Measurements from ENCODE around the gene RNASEH1. TPM values are rescaled to one million over a fixed set of nuclear protein-coding genes. Genes with fewer than 3 reads are reported as not detected.

RNASEH1 gene
- total and polyA plus RNA-seq, 2 experiments from 2014 or later = 33.2 to 40.7 TPM

DNA sequence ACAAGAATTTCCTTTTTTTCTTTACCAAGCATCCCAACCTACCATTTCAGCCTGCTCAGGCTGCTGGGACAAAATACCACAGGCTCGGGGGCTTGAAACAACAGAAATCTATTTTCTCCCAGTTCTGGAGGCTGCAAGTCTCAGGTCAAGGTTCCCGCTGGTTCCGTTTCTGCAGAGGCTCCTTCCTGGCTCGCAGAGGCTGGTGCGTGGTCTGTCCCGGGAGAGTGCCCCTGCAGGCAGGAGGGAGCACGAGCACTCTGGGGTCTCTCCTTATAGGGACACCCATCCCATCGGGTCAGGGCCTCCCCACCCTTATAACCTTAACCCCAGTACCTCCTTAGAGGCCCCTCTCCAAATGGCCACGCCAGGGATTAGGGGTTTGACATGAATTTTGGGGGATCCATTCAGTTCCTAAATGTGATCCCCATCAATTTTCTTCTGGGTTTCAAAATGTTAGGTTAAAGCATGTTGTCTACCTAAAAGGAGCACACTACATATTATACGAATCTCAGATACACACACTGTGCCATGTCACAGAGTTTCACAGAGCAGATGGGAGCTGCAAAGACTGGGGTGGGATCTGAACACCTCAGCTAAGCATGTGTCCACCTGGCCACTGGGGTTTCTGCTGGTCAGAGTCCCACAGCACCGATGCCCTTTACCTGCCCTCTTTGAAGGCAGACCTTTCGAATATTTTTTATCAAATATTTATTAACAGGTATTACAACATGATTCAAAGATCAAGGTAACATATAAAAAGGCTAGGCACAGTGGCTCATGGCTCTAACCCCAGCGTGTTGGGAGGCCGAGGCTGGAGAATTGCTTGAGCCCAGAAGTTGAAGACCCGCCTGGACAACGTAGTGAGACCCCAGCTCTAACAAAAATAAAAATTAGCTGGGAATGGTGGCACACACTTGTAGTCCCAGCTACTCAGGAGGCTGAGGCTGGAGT, 21.2 kb downstream of the RNASEH1 start:
- no peak for TF ChIP-seq EZH2 (IDR thresholded peaks at IDR 0.05; ENCODE audit: low read depth, unreplicated experiment)
- TF ChIP-seq JUNB (IDR thresholded peaks at IDR 0.05; ENCODE audit: unreplicated experiment) = no peak
- TF ChIP-seq, protein P1, sequence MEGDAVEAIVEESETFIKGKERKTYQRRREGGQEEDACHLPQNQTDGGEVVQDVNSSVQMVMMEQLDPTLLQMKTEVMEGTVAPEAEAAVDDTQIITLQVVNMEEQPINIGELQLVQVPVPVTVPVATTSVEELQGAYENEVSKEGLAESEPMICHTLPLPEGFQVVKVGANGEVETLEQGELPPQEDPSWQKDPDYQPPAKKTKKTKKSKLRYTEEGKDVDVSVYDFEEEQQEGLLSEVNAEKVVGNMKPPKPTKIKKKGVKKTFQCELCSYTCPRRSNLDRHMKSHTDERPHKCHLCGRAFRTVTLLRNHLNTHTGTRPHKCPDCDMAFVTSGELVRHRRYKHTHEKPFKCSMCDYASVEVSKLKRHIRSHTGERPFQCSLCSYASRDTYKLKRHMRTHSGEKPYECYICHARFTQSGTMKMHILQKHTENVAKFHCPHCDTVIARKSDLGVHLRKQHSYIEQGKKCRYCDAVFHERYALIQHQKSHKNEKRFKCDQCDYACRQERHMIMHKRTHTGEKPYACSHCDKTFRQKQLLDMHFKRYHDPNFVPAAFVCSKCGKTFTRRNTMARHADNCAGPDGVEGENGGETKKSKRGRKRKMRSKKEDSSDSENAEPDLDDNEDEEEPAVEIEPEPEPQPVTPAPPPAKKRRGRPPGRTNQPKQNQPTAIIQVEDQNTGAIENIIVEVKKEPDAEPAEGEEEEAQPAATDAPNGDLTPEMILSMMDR (conservative IDR thresholded peaks at IDR 0.05; ENCODE audit: low read depth in 2 of 2) = peak; percentile 56 to 65
- Histone ChIP-seq H3K4me2 (no peak overlapping the region), H3K9me2 (ENCODE audit: insufficient read depth) (no peaks in the 10 kb centered on the region), H3K27ac (ENCODE audit: low read depth) (no peak overlapping the region), H3K4me3 (no peak overlapping the region), H3K79me2 (replicated peaks; ENCODE audit: insufficient read depth) (0 out of 2 replicates have a peak, but pooled peaks cover 6% of the 10 kb centered on the region), H3K4me1 (ENCODE audit: insufficient read depth) (no peaks in the 10 kb centered on the region), H3K27me3 (ENCODE audit: insufficient read depth) (no peaks in the 10 kb centered on the region), H4K20me1 (replicated peaks; ENCODE audit: insufficient read depth) (peaks cover 2% of the 10 kb centered on the region), H2AFZ (no peak overlapping the region), H3K36me3 (ENCODE audit: insufficient read depth) (no peaks in the 10 kb centered on the region; the same call in 1 of the 2 replicates), H3F3A (replicated peaks; ENCODE audit: low read depth) (0 out of 2 replicates have a peak, but pooled peaks cover 8% of the 10 kb centered on the region)
- Mint-ChIP-seq H3K27me3 (ENCODE audit: insufficient read depth, low read depth, poor library complexity) (peaks cover 11% of the 10 kb centered on the region), H3K9me3 (peaks cover 3% of the 10 kb centered on the region; the same call in 1 of the 3 replicates), H3K4me3 (no peak overlapping the region), H3K36me3 (ENCODE audit: low read depth) (peaks cover 42% of the 10 kb centered on the region), H3K4me1 (peaks cover 11% of the 10 kb centered on the region; the same call in 1 of the 3 replicates), H3K27ac (peak overlapping the region; percentile 26; the same call in 1 of the 2 replicates)
- DNase-seq (ENCODE audit: low spot score) = peak; percentile 83
- ATAC-seq = peak; percentile 98

DNA sequence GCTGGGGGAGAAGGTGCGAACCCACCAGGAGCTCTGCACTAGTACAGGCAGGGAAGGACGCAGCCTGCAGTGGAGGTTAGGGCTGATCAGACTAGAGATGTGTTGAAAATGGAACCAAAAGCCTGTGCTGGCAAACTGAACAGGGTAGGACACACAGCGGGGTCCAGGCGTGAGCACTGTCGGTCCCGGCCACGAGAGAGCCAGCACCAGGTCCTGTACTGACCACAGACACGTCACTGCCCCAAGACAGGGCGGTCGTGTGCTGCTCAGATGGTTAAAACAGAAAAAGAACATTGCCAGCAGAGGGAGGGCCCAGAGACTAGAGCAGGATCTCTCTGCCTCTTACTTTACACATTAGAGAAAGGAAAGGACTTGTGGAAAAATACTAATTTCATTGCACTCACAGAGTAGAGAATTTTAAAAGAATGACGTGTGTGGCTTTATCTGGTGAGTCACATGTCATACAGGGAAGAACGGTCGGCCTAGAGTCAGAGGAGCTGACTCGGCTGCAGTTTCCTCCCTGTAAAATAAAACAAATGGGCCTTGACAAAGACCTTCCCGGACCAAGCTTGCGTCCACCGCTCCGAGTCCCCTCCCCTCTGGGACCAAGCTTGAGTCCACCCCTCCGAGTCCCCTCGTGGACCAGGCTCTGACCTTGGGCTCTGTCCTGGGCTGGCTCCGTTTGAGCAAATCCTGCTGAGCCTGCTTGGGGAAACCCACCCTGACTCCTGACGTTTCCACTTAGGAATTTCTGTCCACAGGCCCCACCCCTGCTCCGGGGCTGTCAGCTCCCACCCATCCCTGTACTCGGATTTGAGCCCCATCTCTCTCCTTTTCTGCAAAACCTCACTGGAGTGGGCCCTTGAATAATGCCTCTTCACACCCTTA, 22.1 kb downstream of the RNASEH1 start:
- ATAC-seq (peak; percentile 12; the same call in 2 of the 3 replicates), DNase-seq (ENCODE audit: low spot score) (no peak)
- 0 out of 2 replicates have a peak overlapping the region, but pooled peaks have one; percentile 39 for H3K27ac ChIP-seq (ENCODE audit: low read depth)
- no peaks in the 10 kb centered on the region; the same call in 1 of the 2 replicates for H3K36me3 ChIP-seq (ENCODE audit: insufficient read depth)
- 0 out of 2 replicates have a peak, but pooled peaks cover 8% of the 10 kb centered on the region for H3F3A ChIP-seq (replicated peaks; ENCODE audit: low read depth)
- no peaks in the 10 kb centered on the region for H3K4me1 ChIP-seq (ENCODE audit: insufficient read depth)
- TF ChIP-seq, protein P2, sequence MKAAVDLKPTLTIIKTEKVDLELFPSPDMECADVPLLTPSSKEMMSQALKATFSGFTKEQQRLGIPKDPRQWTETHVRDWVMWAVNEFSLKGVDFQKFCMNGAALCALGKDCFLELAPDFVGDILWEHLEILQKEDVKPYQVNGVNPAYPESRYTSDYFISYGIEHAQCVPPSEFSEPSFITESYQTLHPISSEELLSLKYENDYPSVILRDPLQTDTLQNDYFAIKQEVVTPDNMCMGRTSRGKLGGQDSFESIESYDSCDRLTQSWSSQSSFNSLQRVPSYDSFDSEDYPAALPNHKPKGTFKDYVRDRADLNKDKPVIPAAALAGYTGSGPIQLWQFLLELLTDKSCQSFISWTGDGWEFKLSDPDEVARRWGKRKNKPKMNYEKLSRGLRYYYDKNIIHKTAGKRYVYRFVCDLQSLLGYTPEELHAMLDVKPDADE (IDR thresholded peaks at IDR 0.05) = no peak
- no peaks in the 10 kb centered on the region; the same call in 1 of the 2 replicates for H4K20me1 ChIP-seq (replicated peaks; ENCODE audit: insufficient read depth)
- no peaks in the 10 kb centered on the region for H3K9me2 ChIP-seq (ENCODE audit: insufficient read depth)
- H3K4me2 ChIP-seq = no peak overlapping the region
- H3K4me1 Mint-ChIP-seq = peaks cover 11% of the 10 kb centered on the region; the same call in 1 of the 3 replicates
- H3K9me3 Mint-ChIP-seq = peaks cover 3% of the 10 kb centered on the region; the same call in 1 of the 3 replicates
- no peaks in the 10 kb centered on the region for H3K27me3 ChIP-seq (ENCODE audit: insufficient read depth)
- H3K79me2 ChIP-seq (replicated peaks; ENCODE audit: insufficient read depth) = no peaks in the 10 kb centered on the region
- no peak overlapping the region for H3K4me3 Mint-ChIP-seq
- H3K27me3 Mint-ChIP-seq (ENCODE audit: insufficient read depth, low read depth, poor library complexity) = peaks cover 11% of the 10 kb centered on the region
- no peak overlapping the region for H3K4me3 ChIP-seq
- H3K36me3 Mint-ChIP-seq (ENCODE audit: low read depth) = peaks cover 33% of the 10 kb centered on the region
- H2AFZ ChIP-seq = no peak overlapping the region
- peak overlapping the region; percentile 56 for H3K27ac Mint-ChIP-seq

Data from GM23338 (cell line).